GM12878 (cell line): ENCODE data around the gene AP1S1. TPM values are rescaled to one million over a fixed set of nuclear protein-coding genes. Genes with fewer than 3 reads are reported as not detected.

Experiments used
- ATAC-seq: fragments of 200-7000 bp; cut with Tn5 transposase; 3 replicates; pipeline ENCODE4 v1.9.1; 2020; ENCODE audit warnings: mild to moderate bottlenecking, moderate library complexity
- BruUV-seq: library from RNA; stranded (reverse); fragments of 400-500 nt; replicated peaks from 2 replicates; lab custom pipeline; 2021; lab: Mats Ljungman, UMichigan
- CTCF ChIA-PET: fragments of 300-600 bp; sonication (Branson Sonifier 250); formaldehyde crosslinking; extraction: SDS; loops from one replicate; lab custom pipeline; 2021; ENCODE audit warnings: inconsistent platforms; lab: Yijun Ruan, JAX
- POLR2A ChIA-PET: fragments of 350-600 bp; formaldehyde crosslinking; extraction: SDS; loops from one replicate; lab custom pipeline; 2021; ENCODE audit warnings: inconsistent platforms; lab: Charles Lee
- RAD21 ChIA-PET: fragments of 300-600 bp; sonication (Branson Sonifier 250); formaldehyde crosslinking; loops from one replicate; lab custom pipeline; 2023; ENCODE audit warnings: antibody characterized with exemption; ENCODE audit not compliant: unreplicated experiment; lab: Charles Lee
- SMC1A ChIA-PET: fragments of 300-600 bp; sonication (Branson Sonifier 250); formaldehyde crosslinking; loops from one replicate; lab custom pipeline; 2023; ENCODE audit not compliant: unreplicated experiment, uncharacterized antibody; lab: Charles Lee
- DNase-seq: peaks from one replicate; pipeline ENCODE4 v3.0.0-alpha.2; 2011; ENCODE audit warnings: low read depth, low spot score
- FAIRE-seq: peaks from 3 replicates; lab custom pipeline; 2011; peaks lifted over from hg19 to GRCh38; lab: Jason Lieb, UNC
- H2AFZ ChIP-seq: 2 replicates; pipeline ENCODE4 v1.6.0; 2011; ENCODE audit warnings: low read depth, low read length, control low read depth; ENCODE audit not compliant: control insufficient read depth
- H3K27ac ChIP-seq: 2 replicates; pipeline ENCODE4 v1.5.1; 2011; ENCODE audit warnings: control low read depth; ENCODE audit not compliant: control insufficient read depth, insufficient read depth
- H3K27me3 ChIP-seq, 2 experiments: replicated peaks in 1 of 2; 2 replicates each; pipeline versions ENCODE4 v1.6.0 to v1.6.1; 2011; ENCODE audit warnings: low read length in 1 of 2; ENCODE audit not compliant: control insufficient read depth in 2 of 2, insufficient read depth in 2 of 2
- H3K36me3 ChIP-seq, 2 experiments: 2 replicates each; pipeline ENCODE4 v1.5.1; 2011; ENCODE audit warnings: low read length in 1 of 2; ENCODE audit not compliant: control insufficient read depth in 2 of 2, insufficient read depth in 2 of 2
- H3K4me1 ChIP-seq: 2 replicates; pipeline ENCODE4 v1.6.1; 2011; ENCODE audit warnings: mild to moderate bottlenecking, low read length, moderate library complexity, mixed read lengths; ENCODE audit not compliant: control insufficient read depth, insufficient read depth
- H3K4me2 ChIP-seq: 2 replicates; pipeline ENCODE4 v1.6.0; 2011; ENCODE audit warnings: control low read depth; ENCODE audit not compliant: control insufficient read depth, insufficient read depth
- H3K4me3 ChIP-seq: fragments of 200-600 bp; sonication (generic); 2 replicates; pipeline ENCODE4 v1.5.1; 2016
- H3K79me2 ChIP-seq: 2 replicates; pipeline ENCODE4 v1.6.0; 2011; ENCODE audit warnings: low read length; ENCODE audit not compliant: control insufficient read depth, insufficient read depth
- H3K9ac ChIP-seq: 2 replicates; pipeline ENCODE4 v1.8.0; 2011; ENCODE audit warnings: low read length, control low read depth, mixed read lengths; ENCODE audit not compliant: control insufficient read depth, insufficient read depth
- H3K9me3 ChIP-seq: replicated peaks from 3 replicates; pipeline ENCODE4 v1.5.1; 2011; ENCODE audit warnings: mild to moderate bottlenecking, low read length; ENCODE audit not compliant: control insufficient read depth, insufficient read depth
- H4K20me1 ChIP-seq: 2 replicates; pipeline ENCODE4 v1.6.0; 2011; ENCODE audit not compliant: control insufficient read depth, insufficient read depth
- ASH2L ChIP-seq: fragments of 300-600, 200-600 bp; sonication (generic); IDR thresholded peaks from 2 replicates; pipeline ENCODE4 v1.6.1; 2017; ENCODE audit warnings: low read depth, mild to moderate bottlenecking, borderline replicate concordance
- ATF3 ChIP-seq: IDR thresholded peaks from 2 replicates; pipeline ENCODE4 v1.6.1; 2011; ENCODE audit warnings: low read depth, mild to moderate bottlenecking, low read length, moderate library complexity, borderline replicate concordance; ENCODE audit errors: extremely low read depth
- CHD1 ChIP-seq: IDR thresholded peaks from 2 replicates; pipeline ENCODE4 v1.6.1; 2012; ENCODE audit warnings: low read depth, low read length, improper control_type of control experiment
- FOS ChIP-seq: IDR thresholded peaks from 3 replicates; pipeline ENCODE4 v1.6.1; 2011; ENCODE audit warnings: borderline replicate concordance; ENCODE audit not compliant: insufficient read length; ENCODE audit errors: extremely low read depth
- GABPA ChIP-seq: IDR thresholded peaks from 2 replicates; pipeline ENCODE4 v1.6.1; 2014; ENCODE audit warnings: antibody characterized with exemption, low read depth, mild to moderate bottlenecking, inconsistent platforms
- GATAD2B ChIP-seq: fragments of 450-650 bp; conservative IDR thresholded peaks from 2 replicates; pipeline ENCODE4 v1.6.1; 2017; ENCODE audit warnings: low read depth, mild to moderate bottlenecking, moderate library complexity
- HDGF ChIP-seq: fragments of 450-650 bp; IDR thresholded peaks from 2 replicates; pipeline ENCODE4 v1.6.1; 2016; ENCODE audit warnings: antibody characterized with exemption
- KLF5 ChIP-seq: fragments of 450-650 bp; IDR thresholded peaks from 2 replicates; pipeline ENCODE4 v1.6.1; 2014; ENCODE audit warnings: mild to moderate bottlenecking; ENCODE audit not compliant: partially characterized antibody
- MYB ChIP-seq: fragments of 150-350 bp; IDR thresholded peaks from 2 replicates; pipeline ENCODE4 v1.6.1; 2014; ENCODE audit warnings: mild to moderate bottlenecking, low read depth, low read length, borderline replicate concordance
- NFYA ChIP-seq: IDR thresholded peaks from 2 replicates; pipeline ENCODE4 v1.6.1; 2011; ENCODE audit warnings: low read depth, mild to moderate bottlenecking, low read length, improper control_type of control experiment, borderline replicate concordance
- PAX5 ChIP-seq: IDR thresholded peaks from 2 replicates; pipeline ENCODE4 v1.6.1; 2011; ENCODE audit warnings: low read depth, low read length, borderline replicate concordance
- POLR2AphosphoS5 ChIP-seq: IDR thresholded peaks from 2 replicates; pipeline ENCODE4 v1.6.1; 2011; ENCODE audit warnings: mild to moderate bottlenecking, low read length, inconsistent platforms
- RB1 ChIP-seq: fragments of 450-650 bp; formaldehyde crosslinking; IDR thresholded peaks from 2 replicates; pipeline ENCODE4 v1.6.1; 2017; ENCODE audit warnings: mild to moderate bottlenecking, borderline replicate concordance
- SPI1 ChIP-seq: IDR thresholded peaks from 2 replicates; pipeline ENCODE4 v1.6.1; 2011; ENCODE audit warnings: low read depth, mild to moderate bottlenecking, low read length, moderate library complexity, borderline replicate concordance; ENCODE audit not compliant: insufficient read depth
- SUPT20H ChIP-seq: IDR thresholded peaks from 2 replicates; pipeline ENCODE4 v1.6.1; 2011; ENCODE audit warnings: low read depth, mild to moderate bottlenecking, low read length, moderate library complexity, borderline replicate concordance; ENCODE audit not compliant: control insufficient read depth
- TBL1XR1 ChIP-seq: IDR thresholded peaks from 2 replicates; pipeline ENCODE4 v1.6.1; 2012; ENCODE audit warnings: low read depth, low read length, improper control_type of control experiment
- YY1 ChIP-seq: IDR thresholded peaks from 2 replicates; pipeline ENCODE4 v1.6.1; 2011; ENCODE audit warnings: low read depth, mild to moderate bottlenecking, low read length
- ZNF274 ChIP-seq: IDR thresholded peaks from one replicate; pipeline ENCODE4 v1.8.0; 2011; ENCODE audit not compliant: insufficient read length, insufficient read depth
- ZNF592 ChIP-seq: fragments of 450-650 bp; IDR thresholded peaks from 2 replicates; pipeline ENCODE4 v1.6.1; 2017; ENCODE audit warnings: mild to moderate bottlenecking, moderate library complexity
- WGBS: methylation state at CpG from one replicate; pipeline ENCODE4 v1.1.6; 2016; ENCODE audit warnings: low lambda C conversion rate; ENCODE audit not compliant: insufficient replicate concordance, insufficient coverage; ENCODE audit errors: missing lambda C conversion rate; 5-methylcytosine and 5-hydroxymethylcytosine counted together
- in situ Hi-C: fragments of 300-500 bp; cut with MboI; formaldehyde crosslinking; loops from 9 replicates; pipeline ENCODE4 v1.14.3; 2018; ENCODE audit warnings: mixed read lengths
- intact Hi-C: fragments of 100-400 bp; cut with micrococcal nuclease; formaldehyde crosslinking; loops from one replicate; pipeline ENCODE4 v1.14.2; 2022; ENCODE audit not compliant: unreplicated experiment
- polyA plus RNA-seq, 11 experiments: library from polyadenylated mRNA; depleted of rRNA in 4 of 11; unstranded in 6 of 11; stranded (reverse) in 5 of 11; fragments of >200 nt; fragmentation: Nextera tagmentation in 4 of 11; fragmentation: Illumina TruSeq in 1 of 11; extraction: Ambion mirVana in 4 of 11; extraction: Trizol in 1 of 11; gene quantifications; 1 replicate in 1 of 11; 2 replicates in 10 of 11; pipeline versions ENCODE4 v1.2.1 to v1.2.3, GENCODE V29; 2011 to 2016; ENCODE audit warnings: inconsistent platforms in 2 of 11, missing spikeins in 2 of 11, low read depth in 1 of 11
- total RNA-seq, 4 experiments: library from RNA; depleted of rRNA in 3 of 4; stranded (reverse); fragments of >200 nt in 3 of 4; fragmentation: Illumina TruSeq in 1 of 4; extraction: Trizol in 1 of 4; gene quantifications; 2 replicates each; pipeline versions ENCODE4 v1.2.1 to v1.2.3, GENCODE V29; 2013 to 2021

Gene AP1S1
- total and polyA plus RNA-seq, 10 of the 15 experiments (the other 5 are each of a cell fraction or from before 2014, with no cell fraction given), result 2.5 to 121 (median 54.9) TPM

GRCh38 chr7:101208794-101209193 is 54.5 kb downstream of the AP1S1 start:
- no peak for FAIRE-seq
- WGBS, result 93% methylated on average over 14 of the region's 14 CpGs
- Histone ChIP-seq H3K36me3 (peaks cover 0 to 3% of the 10 kb centered on the region in 2 experiments; a peak in 2 of 4 replicates), H3K27ac (no peak overlapping the region), H4K20me1 (no peaks in the 10 kb centered on the region), H3K4me2 (no peak overlapping the region), H3K9ac (no peak overlapping the region), H3K27me3 (no peaks in the 10 kb centered on the region), H3K4me3 (no peak overlapping the region), H3K9me3 (no peaks in the 10 kb centered on the region), H3K79me2 (no peaks in the 10 kb centered on the region), H3K4me1 (no peaks in the 10 kb centered on the region)
- no peak for ATAC-seq
- intact Hi-C loops (no loop called here), in situ Hi-C loops (no loop called here)
- no TSS peak for BruUV-seq
- POLR2A ChIA-PET, result no interaction called here
- no peak for DNase-seq
- SMC1A ChIA-PET, result no interaction called here
- CTCF ChIA-PET, result interaction anchor here (1.1 to 1.4 kb wide), 2 partner anchors 16 to 68 kb away, joined by 4 read pairs; no protein-coding TSS in a partner anchor
- RAD21 ChIA-PET, result no interaction called here
- TF ChIP-seq CHD1, result no peak
- TF ChIP-seq POLR2AphosphoS5, result no peak
- TF ChIP-seq RB1, result no peak
- TF ChIP-seq YY1, result no peak
- no peak for TF ChIP-seq SUPT20H
- TF ChIP-seq SPI1, result no peak
- TF ChIP-seq KLF5, result no peak
- TF ChIP-seq ZNF592, result no peak
- TF ChIP-seq ZNF274, result no peak
- TF ChIP-seq FOS, result no peak
- no peak for TF ChIP-seq HDGF
- TF ChIP-seq TBL1XR1, result no peak
- no peak for TF ChIP-seq MYB
- TF ChIP-seq ASH2L, result no peak
- TF ChIP-seq ATF3, result no peak
- TF ChIP-seq GABPA, result no peak
- no peak for TF ChIP-seq PAX5
- no peak for TF ChIP-seq GATAD2B
- no peak for TF ChIP-seq NFYA
- TF ChIP-seq, all 136 proteins: peak for 0
- H2AFZ ChIP-seq, result no peak overlapping the region
